GM19035 (cell line): ENCODE measurements around the gene POC1A.
"Not testable (repeated sequence)": the region's sequence is repeated elsewhere in the genome, so short reads cannot be mapped to it uniquely, and the experiment has no call there.

Experiments
- ATAC-seq: cut with Tn5 transposase; IDR thresholded peaks from one replicate; pipeline ENCODE4 v1.9.1; 2021; ENCODE audit not compliant: unreplicated experiment

The POC1A gene

DNA sequence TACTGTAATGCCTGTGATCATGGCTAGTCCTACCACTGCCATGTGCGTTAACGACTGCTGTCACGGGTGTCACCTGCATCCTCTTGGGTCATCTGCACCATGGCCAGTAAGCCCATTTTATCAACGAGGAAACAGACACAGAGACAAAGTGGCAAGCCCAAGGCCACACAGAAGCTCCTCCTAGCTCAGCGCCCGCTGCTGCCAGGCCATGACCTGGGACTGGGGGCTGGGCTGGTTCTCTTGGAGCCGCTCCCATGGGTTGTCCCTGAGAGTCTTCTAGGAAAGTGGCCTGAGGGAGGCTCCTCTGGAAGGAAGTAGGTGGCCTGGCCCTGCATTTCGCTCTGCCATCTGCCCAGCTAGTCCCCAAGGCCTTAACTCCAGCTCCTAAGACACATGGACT lies 102.8 kb downstream of the POC1A start:
- no peak for ATAC-seq

DNA sequence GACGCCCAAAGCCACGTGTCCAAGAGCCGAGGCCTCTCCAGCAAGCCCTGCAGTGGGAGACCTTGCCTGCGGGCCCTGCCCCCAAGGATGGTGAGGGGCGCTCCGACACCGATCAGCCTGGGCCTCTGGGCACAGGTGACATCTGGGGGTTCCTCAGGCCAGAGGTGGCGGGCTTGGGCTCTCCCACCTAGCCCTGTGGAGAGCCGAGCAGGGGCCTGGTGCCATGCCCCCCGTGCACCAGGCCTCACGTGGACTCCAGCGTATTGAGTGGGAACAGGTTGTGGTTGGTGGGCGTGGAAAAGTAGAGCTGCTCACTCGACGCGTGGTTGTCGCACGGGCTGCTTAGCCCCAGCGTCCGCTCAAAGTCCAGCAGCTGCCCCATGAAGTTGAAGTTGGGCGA lies 103.7 kb downstream of the POC1A start:
- ATAC-seq = no peak

DNA sequence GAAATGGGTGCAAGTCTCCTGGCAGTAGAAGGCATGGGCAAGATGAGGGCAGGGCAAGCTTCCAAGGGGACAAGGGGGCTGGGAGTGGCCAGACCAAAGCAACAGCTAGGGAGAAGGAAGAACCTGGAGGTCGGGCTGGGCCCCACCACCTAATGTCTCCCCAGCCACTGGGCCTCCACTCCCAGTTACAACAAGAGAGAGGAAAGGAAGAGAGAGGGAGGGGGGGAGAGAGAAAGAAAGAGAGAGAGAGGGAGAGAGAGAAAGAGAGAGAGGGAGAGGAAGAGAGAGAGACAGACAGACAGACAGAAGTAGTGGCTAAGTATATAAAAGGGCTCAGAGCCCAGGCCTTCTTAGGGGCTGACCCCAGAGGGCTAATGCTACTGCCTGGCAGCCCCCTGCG lies 104.7 kb downstream of the POC1A start:
- no peak for ATAC-seq

DNA sequence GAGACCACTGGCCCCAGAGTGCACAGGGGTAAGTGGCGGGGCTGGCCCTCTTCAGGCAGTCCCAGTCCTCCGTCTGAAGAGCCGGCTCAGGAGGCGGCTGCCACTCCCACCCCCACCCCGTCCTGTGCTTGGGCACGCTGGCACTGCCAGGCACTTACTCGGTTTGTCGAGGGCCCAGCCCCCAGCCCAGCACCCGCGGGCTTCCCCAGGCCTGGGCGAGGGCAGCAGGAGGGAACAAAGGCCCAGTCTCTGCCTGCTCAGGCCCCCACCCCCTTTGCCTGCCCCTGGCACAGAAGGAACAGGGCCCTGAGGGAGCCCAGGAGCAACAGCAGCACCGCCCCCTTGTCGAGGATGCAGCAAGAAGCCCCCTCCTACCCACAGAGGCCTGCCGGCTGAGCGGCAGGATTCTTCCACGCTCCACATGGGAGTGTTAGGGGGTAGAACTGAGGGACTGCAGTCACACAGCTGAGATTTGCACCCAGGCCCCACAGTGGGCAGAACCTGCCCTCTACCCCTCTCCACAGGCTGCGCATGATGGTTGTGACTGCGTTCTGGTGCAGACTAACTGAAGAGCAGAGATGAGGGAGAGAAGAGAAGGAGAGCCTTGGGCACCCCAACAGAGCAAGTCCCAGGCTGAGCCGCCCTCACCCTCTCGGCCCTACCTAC lies 106.8 kb downstream of the POC1A start:
- ATAC-seq = no peak

DNA sequence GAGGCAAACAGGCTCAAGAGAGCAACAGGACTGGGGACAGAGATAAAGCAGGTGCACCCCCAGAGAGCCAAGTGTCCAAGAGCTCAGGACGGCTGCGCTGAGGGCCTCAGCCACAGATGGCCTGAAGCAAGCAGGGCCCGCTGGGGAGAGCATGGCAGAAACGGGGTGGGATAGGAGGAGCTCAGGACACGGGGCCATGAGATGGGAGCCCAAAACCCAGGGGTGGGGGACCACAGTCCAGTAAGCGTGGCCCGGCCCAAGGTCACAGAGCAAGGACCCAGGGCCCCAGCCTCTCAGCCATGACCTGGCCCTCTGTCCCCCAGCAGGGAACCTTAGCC lies 107.4 kb downstream of the POC1A start:
- no peak for ATAC-seq

DNA sequence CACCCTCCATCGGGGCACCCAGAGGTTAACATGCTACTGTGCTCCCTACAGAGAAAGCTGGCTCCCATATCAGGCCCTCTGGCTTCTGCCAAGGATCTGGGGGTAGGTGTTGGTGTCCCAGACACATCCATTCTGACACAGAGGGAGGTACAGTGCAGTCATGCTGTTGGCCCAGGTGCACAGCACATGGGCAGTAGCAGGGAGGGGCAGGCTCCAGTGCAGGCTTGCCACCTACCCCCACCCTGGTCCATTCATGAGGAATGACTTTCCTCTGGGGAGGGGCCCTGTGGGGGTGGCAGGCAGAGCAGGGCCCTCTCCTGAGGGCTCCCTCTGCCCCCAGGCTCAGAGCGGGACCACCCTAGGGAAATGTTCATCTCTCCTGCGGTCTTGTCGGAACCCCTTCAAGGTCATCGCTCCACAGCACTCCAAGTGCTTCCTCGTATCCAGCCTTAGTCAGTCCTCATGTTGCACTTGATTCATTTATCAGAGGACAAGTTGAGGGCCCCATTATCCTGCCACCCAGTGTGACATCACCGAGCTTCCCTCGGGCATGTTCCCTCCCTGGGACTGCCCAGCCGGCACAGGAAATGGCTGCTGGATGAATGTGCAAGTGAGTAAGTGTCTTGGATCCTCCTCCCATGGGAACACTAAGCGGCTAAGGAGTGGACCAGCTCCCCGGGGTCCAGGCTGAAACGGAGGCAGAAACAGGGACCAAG lies 107.9 kb downstream of the POC1A start:
- ATAC-seq = no peak

DNA sequence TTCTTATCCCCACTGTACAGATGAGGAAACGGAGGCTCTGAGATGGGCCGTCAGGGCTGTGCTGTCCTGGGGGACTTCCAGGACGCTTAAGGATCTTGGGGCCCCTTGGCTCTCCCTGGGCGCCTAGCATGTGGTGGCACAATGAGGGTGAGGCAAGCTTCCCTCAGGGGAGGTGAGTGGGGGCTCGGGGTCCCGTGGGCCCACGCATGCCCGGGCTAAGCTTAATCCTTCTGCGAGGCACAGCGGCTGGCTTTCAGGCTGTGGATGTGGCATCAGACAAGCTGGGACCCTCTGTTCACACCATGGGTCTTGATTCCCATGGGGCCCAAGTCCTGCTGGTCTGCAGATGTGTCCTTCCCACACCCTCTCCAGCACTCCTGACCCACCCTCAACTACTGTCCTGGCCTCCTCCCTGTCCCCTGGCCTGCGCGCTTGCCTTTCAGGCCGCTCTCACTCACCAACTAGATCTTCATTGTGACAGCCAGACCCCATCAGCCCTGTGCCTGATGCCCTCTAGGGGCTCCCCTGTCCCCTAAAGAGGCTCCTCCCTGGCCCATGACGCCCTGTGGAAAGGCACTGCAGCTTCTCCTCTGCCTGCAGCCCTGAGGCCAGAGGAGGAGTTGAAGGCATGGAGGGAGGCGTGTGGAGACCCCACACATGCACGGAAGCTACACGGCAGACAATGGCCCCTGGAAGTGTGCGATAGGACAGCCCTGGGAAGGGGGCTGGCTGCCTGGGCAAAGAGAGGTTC lies 109.2 kb downstream of the POC1A start:
- no peak for ATAC-seq

DNA sequence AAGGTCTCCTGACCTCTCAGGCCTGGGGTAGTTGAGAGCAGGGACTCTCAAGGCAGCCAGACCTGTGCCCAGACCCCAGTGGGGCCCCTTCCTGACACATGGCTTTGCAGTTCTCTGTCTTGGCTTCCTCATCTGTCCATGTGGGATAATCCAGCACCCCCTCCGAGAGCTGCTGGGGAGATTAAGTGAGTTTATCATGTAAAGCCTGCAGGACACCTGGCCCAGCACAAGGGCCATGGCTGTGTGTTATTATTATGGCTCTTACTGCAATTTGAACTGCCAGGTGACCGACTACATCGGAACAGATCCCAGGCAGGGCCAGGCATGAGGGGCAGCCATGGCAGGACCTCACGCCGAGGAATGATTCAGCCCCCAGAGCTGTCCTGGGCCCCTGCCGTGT lies 110.5 kb downstream of the POC1A start:
- no peak for ATAC-seq

DNA sequence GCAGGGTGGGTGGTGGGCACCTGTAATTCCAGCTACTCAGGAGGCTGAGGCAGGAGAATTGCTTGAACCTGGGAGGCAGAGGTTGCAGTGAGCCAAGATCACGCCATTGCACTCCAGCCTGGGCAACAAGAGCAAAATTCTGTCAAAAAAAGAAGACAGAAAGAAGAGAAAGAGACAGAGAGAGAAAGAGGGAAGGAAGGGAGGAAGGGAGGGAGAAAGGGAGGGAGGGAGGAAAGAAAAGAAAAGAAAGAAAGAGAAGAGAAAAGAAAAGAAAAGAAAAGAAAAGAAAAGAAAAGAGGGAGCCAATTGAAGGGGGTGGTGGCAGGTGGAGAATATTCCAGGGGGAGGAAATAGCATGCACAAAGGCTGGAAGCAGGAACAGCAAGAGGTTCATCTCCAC lies 111.2 kb downstream of the POC1A start:
- not testable (repeated sequence) for ATAC-seq

DNA sequence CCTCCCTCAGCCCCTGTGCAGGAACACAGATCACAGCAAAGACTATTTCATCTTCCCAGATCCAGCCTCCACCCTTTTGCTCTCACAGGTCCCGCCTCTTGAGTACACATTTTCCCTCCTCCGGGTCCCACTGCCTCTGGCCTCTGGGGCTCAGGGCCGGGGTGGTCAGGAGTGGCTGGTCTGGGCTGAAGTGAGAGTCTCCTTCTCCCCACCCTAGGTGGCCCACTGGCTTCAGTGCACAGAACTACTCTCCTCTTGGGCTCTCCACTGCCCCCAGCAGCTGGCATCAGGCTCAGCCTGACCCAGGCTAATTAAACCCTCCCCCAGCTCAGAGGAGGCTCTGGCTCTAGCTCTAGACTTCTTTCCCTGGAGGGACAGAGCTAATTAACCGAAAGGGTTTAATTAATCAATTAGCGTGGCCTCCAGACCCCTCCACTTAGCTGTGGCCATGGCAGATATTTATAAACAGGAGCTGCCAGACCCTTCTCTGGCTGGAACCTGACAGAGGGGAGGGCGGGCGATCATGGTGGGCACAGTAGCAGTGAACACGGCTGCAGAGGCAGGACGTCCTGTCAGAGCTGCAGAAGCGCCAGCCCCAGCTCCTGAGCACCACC lies 113.0 kb downstream of the POC1A start:
- no peak for ATAC-seq

DNA sequence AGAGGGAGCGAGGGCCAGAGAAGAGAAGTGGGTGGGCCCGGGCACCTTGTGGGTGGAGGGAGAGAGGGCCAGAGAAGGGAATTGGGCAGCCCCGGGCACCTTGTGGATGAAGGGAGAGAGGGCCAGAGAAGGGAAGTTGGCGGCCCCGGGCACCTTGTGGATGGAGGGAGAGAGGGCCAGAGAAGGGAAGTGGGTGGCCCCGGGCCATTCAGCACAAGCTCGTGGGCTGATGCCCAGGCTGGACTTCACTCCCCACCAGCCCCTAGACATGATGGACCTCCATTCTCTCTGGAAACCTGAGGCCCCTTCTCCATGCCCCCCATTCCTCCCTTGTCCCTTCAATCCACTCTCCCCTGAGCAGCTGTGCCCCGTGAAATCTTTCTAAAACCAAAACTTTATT lies 113.6 kb downstream of the POC1A start:
- ATAC-seq = no peak

DNA sequence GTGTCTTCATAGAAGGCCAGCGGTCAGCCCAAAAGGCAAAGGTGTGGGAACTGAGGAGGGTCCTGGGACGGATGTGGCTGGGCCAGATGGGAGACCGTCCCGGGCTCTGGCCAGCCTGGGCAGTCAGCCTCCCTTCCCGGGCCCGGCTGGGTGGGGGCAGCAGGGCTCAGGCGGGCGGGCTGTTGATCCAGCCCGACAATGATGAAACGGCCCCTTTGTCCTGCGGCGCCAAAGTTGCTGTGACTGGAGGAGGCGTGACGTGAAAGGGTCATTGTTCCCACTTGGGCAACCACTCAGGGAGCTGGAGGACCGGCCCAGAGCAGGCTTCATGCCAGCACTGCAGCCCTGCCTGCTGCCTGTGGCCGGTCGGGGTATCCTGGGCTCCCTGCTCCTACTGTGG lies 114.4 kb downstream of the POC1A start:
- no peak for ATAC-seq

DNA sequence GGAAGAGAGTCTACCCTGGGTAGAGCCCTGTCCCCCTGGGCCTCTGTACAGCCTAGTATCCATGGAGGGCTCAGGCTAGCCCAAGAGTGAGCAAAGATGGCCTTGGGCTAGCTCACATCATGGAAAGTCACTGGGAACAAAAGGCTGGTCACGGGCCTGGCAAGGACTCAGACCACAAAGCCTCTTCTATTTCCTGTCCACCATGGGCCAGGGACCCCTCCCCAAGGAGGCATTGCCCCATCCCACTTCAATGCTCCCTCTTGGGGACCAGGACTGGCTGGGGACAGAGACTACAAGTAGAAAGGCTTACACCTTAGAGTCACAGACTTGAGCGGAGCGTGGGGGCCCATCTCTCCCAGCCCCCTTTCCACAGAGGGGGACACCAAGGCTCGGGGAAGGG lies 114.8 kb downstream of the POC1A start:
- ATAC-seq = no peak

DNA sequence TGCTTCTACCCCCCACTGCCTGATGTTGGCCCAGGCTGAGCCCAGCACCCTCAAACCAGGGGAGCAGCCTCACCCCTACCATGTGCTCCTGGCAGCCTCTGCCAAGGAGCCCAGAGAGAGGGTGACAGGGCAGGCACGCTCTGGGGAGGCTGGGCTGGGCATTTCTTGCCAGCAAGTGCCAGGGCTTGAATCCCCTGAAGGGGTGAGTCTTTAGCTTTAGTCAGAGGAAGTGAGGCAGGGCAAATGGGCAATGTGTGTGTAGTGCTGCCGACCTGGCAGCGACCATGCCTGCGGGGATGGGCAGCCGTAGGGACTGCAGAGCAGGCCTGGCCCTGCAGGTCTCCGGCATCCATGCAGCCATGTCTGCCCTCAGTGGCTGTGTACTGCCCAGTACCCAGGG lies 116.0 kb downstream of the POC1A start:
- no peak for ATAC-seq

DNA sequence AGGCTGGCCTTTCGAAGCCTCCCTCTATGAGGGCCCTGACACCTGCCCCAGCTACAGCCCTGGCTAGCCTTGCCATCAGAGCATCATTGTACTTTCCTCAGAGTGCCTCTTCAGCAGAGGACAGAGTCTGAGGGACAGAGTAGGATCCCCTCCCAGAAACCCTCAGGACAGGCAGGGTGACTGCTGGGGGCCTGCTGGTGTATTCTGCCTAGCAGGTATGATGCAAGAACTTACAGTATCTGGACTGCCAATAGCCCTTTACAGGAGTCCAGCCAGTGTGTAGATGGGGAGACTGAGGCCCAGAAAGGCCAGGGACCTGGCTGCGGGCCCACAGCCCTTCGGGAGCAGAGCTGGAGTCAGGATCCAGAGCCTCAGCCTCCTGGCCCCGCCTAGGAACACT lies 116.9 kb downstream of the POC1A start:
- no peak for ATAC-seq

DNA sequence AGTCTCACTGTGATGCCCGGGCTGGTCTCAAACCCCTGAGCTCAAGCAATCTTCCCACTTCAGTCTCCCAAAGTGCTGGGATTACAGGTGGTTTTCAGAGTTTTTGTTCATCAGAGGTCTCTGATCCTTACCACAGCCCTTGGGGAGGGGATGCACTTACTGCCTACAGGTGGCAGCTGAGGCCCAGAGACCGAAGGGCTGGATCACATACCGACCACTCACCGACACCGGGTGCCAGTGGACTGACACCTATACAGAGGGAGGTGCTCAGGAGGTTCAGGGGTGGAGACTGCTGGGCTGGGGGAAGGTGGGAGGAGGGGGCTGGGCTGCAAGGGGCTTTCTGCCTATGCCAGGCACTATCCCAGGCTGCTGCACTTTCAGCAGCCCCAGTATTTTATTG lies 117.4 kb downstream of the POC1A start:
- ATAC-seq = no peak

DNA sequence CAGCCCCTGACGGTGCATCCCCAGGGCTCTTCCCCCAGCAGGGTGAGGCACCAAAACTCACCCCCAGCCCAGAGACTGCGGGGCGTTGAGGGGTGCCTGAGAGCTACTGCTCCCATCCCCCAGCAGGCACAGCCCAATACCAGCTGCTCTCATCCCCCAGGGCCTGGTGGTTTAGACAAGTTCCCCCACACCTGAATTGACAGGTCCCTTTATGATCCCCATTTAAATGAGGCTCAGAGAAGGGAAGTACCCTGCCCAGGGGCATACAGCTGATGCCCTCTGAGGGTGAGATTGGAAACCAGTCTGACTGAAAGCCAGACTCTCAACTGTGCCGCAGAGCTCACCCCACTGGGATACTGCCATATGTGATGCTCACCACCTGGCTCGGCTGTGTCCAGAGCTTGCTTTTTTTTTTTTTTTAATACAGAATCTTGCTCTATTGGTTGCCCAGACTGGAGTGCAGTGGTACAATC lies 118.0 kb downstream of the POC1A start:
- no peak for ATAC-seq

DNA sequence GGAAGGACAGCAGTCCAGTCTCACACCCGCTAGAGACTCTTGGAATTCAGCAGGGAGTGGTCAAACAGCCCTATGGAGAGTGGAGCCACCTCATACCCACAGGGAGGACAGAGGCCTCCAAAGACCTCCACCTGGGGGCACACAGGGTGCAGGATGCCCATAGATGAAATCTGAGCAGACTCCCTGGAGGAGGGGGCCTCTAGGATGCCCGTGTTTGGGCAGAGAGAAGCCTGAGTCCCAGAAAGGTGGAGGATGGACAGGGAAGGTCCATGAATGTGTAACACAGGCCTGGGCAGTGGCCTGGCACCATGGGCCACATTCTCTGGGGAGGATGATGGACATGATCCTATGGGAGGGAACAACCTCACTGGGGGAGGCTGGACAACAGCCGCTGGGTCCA lies 119.6 kb downstream of the POC1A start:
- no peak for ATAC-seq

DNA sequence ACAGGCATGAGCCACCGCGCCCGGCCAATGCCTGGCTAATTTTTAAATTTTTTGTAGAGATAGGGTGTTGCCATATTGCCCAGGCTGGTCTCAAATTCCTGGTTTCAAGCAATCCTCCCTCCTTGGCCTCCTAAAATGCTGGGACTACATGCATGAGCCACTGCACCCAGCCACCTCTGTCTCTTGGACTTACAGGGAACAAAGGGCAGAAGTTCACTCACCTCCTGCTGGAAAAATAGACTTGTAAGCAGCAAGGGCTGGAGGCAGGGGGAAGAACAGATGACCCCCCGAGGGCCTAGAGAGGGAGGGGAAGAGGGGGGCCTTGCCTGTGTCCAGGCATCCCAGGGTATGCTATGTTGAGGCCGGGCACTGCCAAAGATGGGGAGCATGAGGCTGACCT lies 120.0 kb downstream of the POC1A start:
- ATAC-seq = no peak

DNA sequence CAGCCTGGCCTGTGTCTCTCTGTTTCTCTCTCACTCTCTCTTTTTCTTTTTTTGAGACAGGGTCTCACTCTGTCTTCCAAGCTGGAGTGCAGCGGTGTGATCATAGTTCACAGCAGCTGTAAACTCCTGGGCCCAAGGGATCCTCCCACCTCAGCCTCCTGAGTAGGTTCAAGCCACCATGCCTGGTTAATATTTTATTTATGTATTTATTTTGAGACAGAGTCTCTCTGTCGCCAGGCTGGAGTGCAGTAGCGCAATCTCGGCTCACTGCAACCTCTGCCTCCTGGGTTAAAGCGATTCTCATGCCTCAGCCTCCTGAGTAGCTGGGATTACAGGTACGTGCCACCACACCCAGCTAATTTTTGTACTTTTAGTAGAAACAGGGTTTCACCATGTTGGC lies 120.5 kb downstream of the POC1A start:
- not testable (repeated sequence) for ATAC-seq

DNA sequence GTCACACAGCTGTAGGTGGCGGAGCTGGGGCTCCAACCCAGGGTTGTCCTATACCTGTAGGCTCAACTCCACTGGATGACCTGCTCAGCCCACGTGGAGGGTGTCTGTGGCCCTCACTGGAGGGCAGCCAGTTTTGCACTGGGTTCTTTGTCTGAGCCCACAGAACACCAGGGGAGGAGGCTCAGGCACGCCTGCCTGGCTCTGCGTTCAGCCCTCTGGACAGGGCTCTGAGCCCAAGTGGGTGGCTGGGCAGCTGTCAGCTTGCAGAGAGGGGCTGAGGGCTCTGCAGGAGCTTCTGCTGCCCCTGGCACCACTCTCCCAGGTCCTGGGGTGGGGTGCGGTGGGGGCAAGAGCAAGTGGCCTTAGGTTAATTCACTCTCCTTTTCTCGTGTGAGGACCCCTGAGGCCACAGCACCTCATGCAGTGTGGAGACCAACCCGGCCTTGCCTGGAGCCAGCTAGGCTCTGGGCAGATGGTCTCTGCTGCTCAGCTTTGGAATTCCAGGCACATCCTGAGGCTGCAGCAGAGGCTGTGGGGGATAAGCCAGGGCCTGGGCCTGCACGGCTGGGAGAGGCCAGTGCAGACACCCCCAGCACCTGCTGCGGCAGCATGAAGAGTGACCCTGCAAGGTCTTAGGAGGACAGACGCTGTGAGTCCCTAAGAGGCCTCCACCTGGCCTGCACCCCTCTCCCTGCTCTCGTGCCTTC lies 121.4 kb downstream of the POC1A start:
- no peak for ATAC-seq
